HUES48 (cell line): Measurements from ENCODE around the gene RAB3C.

ENCODE experiments used
- H3K27ac ChIP-seq: one replicate; pipeline ENCODE4 v1.7.0; 2013; ENCODE audit warnings: low read depth, low read length, inconsistent platforms
- H3K27me3 ChIP-seq: 2 replicates; pipeline ENCODE4 v1.6.1; 2013; ENCODE audit warnings: mild to moderate bottlenecking, low read length; ENCODE audit not compliant: control insufficient read depth, insufficient read depth
- H3K36me3 ChIP-seq: 2 replicates; pipeline ENCODE4 v1.6.1; 2013; ENCODE audit warnings: low read length; ENCODE audit not compliant: control insufficient read depth, insufficient read depth
- H3K4me1 ChIP-seq: 2 replicates; pipeline ENCODE4 v1.6.1; 2013; ENCODE audit warnings: mild to moderate bottlenecking, low read length; ENCODE audit not compliant: control insufficient read depth, insufficient read depth
- H3K4me3 ChIP-seq: 2 replicates; pipeline ENCODE4 v1.5.1; 2013; ENCODE audit warnings: mild to moderate bottlenecking, low read depth, low read length
- H3K9ac ChIP-seq: 2 replicates; pipeline ENCODE4 v1.6.1; 2013; ENCODE audit warnings: mild to moderate bottlenecking, low read depth, low read length, moderate library complexity
- H3K9me3 ChIP-seq: 2 replicates; pipeline ENCODE4 v1.6.1; 2013; ENCODE audit warnings: low read length; ENCODE audit not compliant: control insufficient read depth, insufficient read depth

Gene RAB3C

GRCh38 chr5:58901271-58901670 lies 318.4 kb downstream of the RAB3C start:
- H3K27ac ChIP-seq = no peak overlapping the region
- H3K9ac ChIP-seq = no peak overlapping the region
- H3K36me3 ChIP-seq = no peaks in the 10 kb centered on the region
- H3K27me3 ChIP-seq = no peaks in the 10 kb centered on the region
- H3K4me1 ChIP-seq = no peaks in the 10 kb centered on the region
- no peak overlapping the region for H3K4me3 ChIP-seq
- H3K9me3 ChIP-seq = no peaks in the 10 kb centered on the region

- H3K9me3 ChIP-seq = no peaks in the 10 kb centered on the region
- no peaks in the 10 kb centered on the region for H3K27me3 ChIP-seq
- H3K27ac ChIP-seq = no peak overlapping the region
- H3K9ac ChIP-seq = no peak overlapping the region
- no peaks in the 10 kb centered on the region for H3K36me3 ChIP-seq
- H3K4me3 ChIP-seq = no peak overlapping the region
- no peaks in the 10 kb centered on the region for H3K4me1 ChIP-seq
Measured at GRCh38 chr5:58902305-58902704, 319.4 kb downstream of the RAB3C start.

GRCh38 chr5:58902765-58903164 lies 319.9 kb downstream of the RAB3C start:
- no peak overlapping the region for H3K4me3 ChIP-seq
- H3K9me3 ChIP-seq = no peaks in the 10 kb centered on the region
- H3K27ac ChIP-seq = no peak overlapping the region
- no peaks in the 10 kb centered on the region for H3K36me3 ChIP-seq
- no peak overlapping the region for H3K9ac ChIP-seq
- no peaks in the 10 kb centered on the region for H3K4me1 ChIP-seq
- no peaks in the 10 kb centered on the region for H3K27me3 ChIP-seq

GRCh38 chr5:58904737-58905136 lies 321.9 kb downstream of the RAB3C start:
- no peaks in the 10 kb centered on the region for H3K9me3 ChIP-seq
- H3K4me3 ChIP-seq = no peak overlapping the region
- no peak overlapping the region for H3K27ac ChIP-seq
- no peaks in the 10 kb centered on the region for H3K4me1 ChIP-seq
- H3K36me3 ChIP-seq = no peaks in the 10 kb centered on the region
- H3K9ac ChIP-seq = no peak overlapping the region
- H3K27me3 ChIP-seq = no peaks in the 10 kb centered on the region

GRCh38 chr5:58905944-58906343 lies 323.1 kb downstream of the RAB3C start:
- Histone ChIP-seq H3K4me1 (no peaks in the 10 kb centered on the region), H3K4me3 (no peak overlapping the region), H3K27ac (no peak overlapping the region), H3K9ac (no peak overlapping the region), H3K36me3 (no peaks in the 10 kb centered on the region), H3K27me3 (no peaks in the 10 kb centered on the region), H3K9me3 (no peaks in the 10 kb centered on the region)
